Testis (tissue), 3 donors: ENCODE results near the gene CHRNA9. TPM values are rescaled to one million over a fixed set of nuclear protein-coding genes. Genes with fewer than 3 reads are reported as not detected.

ENCODE experiments used
- DNase-seq: peaks from one replicate; pipeline ENCODE4 v3.0.0-alpha.2; 2019
- H3K27ac ChIP-seq, 2 donors: fragments of 200-600 bp; sonication (generic); one replicate each; pipeline ENCODE4 v1.5.1; 2019
- H3K27me3 ChIP-seq: fragments of 200-600 bp; sonication (generic); one replicate; pipeline ENCODE4 v1.5.1; 2019
- H3K36me3 ChIP-seq: fragments of 200-600 bp; sonication (generic); one replicate; pipeline ENCODE4 v1.5.1; 2017; ENCODE audit warnings: low read depth; ENCODE audit errors: missing control alignments
- H3K4me1 ChIP-seq: fragments of 200-600 bp; sonication (generic); one replicate; pipeline ENCODE4 v1.5.1; 2019
- H3K4me3 ChIP-seq, 2 donors: fragments of 200-600 bp; sonication (generic); one replicate each; pipeline ENCODE4 v1.5.1; 2017 to 2019
- H3K9me3 ChIP-seq: fragments of 200-600 bp; sonication (generic); one replicate; pipeline ENCODE4 v1.5.1; 2017
- POLR2A ChIP-seq: fragments of 450-650 bp; IDR thresholded peaks from one replicate; pipeline ENCODE4 v1.6.1; 2017; ENCODE audit warnings: antibody characterized with exemption, mild to moderate bottlenecking, moderate library complexity
- WGBS, 2 donors: methylation state at CpG; one replicate each; pipeline ENCODE4 v1.1.5; 2018; 5-methylcytosine and 5-hydroxymethylcytosine counted together
- intact Hi-C: fragments of 100-400 bp; cut with DNase I; formaldehyde crosslinking; loops from one replicate; pipeline ENCODE4 v1.15.1; 2023; ENCODE audit warnings: low total_unique reads
- polyA plus RNA-seq: library from polyadenylated mRNA; stranded (reverse); fragments of 350-450 nt; fragmentation: Illumina TruSeq; extraction: RNeasy Lipid Tissue Mini Kit (QIAGEN cat#74804); gene quantifications from one replicate; pipeline ENCODE4 v1.2.3, GENCODE V29; 2014; ENCODE audit warnings: low read depth, low replicate concordance; ENCODE audit not compliant: insufficient read depth
- total RNA-seq, 2 donors: library from RNA; depleted of rRNA; stranded (reverse); fragments of >200 nt; gene quantifications; one replicate each; pipeline ENCODE4 v1.2.3, GENCODE V29; 2016
- TF ChIP-seq, protein P1 (sequence below), 3 experiments: fragments of 450-650 bp in 2 of 3; fragments of 200-600 bp in 1 of 3; sonication (generic) in 1 of 3; IDR thresholded peaks; one replicate each; pipeline ENCODE4 v1.5.1; 2016 to 2019; ENCODE audit warnings: antibody characterized with exemption in 3 of 3, mild to moderate bottlenecking in 2 of 3, moderate library complexity in 1 of 3

CHRNA9 gene
- total and polyA plus RNA-seq, 3 donors from 2014 or later: 0.13 to 0.50 (median 0.16) TPM

DNA sequence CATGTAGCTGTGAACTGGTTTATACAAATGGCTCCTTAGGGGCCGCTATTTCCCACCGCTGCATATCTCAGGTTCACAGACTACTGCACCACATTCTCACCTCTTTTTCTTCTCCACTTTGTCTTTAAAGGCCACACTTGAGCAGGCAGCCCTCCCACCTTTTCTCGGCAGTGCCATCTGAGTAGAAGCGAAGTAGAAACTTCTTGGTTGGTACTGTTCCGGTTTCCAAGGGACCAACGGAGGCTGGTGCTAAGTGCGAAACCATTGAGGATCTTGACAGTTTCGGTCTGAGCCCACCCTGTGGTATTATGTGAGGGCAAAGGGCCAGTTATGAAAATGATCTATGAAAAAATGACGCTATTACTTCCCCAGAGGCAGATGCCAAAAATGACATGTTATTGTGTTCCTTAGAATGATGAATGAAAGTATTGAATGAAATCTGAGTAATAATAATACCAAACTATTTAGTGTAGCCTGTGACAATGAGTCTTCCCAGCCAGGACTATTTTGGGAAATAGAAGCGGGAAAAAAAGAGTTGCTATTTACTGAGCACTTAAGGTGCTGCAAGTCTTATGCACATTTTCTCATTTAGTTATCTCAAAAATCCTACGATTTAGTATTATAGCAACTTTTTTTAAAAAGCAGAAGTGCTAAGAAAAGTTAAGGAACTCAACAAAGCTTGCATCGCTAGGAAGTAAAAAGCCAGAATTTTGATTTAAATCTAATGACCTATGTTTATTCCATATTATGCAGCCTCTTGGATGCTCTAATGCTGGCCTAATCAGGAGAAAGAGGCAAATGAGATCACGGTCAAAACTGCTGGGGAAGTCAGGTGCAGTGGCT, 29.6 kb upstream of the CHRNA9 start:
- Histone ChIP-seq H3K27me3 (no peaks in the 10 kb centered on the region), H3K9me3 (no peaks in the 10 kb centered on the region), H3K27ac (no peak overlapping the region), H3K4me3 (no peak overlapping the region), H3K4me1 (peaks cover 7% of the 10 kb centered on the region), H3K36me3 (no peaks in the 10 kb centered on the region)
- 78 to 80% methylated on average over 13 of the region's 13 CpGs for WGBS, 2 donors
- TF ChIP-seq, protein P1, sequence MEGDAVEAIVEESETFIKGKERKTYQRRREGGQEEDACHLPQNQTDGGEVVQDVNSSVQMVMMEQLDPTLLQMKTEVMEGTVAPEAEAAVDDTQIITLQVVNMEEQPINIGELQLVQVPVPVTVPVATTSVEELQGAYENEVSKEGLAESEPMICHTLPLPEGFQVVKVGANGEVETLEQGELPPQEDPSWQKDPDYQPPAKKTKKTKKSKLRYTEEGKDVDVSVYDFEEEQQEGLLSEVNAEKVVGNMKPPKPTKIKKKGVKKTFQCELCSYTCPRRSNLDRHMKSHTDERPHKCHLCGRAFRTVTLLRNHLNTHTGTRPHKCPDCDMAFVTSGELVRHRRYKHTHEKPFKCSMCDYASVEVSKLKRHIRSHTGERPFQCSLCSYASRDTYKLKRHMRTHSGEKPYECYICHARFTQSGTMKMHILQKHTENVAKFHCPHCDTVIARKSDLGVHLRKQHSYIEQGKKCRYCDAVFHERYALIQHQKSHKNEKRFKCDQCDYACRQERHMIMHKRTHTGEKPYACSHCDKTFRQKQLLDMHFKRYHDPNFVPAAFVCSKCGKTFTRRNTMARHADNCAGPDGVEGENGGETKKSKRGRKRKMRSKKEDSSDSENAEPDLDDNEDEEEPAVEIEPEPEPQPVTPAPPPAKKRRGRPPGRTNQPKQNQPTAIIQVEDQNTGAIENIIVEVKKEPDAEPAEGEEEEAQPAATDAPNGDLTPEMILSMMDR (IDR thresholded peaks at IDR 0.05): no peak
- no peak for TF ChIP-seq POLR2A
- intact Hi-C loops: no loop called here
- no peak for DNase-seq

DNA sequence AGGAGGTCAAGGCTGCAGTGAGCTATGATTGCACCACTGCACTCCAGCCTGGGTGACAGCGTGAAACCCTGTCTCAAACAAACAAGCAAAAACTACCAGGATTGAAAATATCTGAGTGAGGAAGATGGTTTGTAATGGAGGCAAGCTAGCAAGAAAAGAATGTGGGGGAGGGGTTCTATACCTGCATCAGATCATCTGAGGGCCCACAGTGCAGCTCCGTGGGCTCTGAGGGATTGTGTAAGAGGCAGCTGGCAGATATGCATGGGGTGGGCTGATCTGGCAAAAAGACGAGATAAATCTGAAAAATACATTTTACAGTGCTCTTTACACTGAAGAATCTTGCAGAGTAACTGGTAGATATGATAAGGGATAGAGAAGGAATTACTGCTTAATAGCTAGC, 28.9 kb upstream of the CHRNA9 start:
- peaks cover 7% of the 10 kb centered on the region for H3K4me1 ChIP-seq
- WGBS, 2 donors: 60 to 64% methylated on average over 3 of the region's 3 CpGs
- TF ChIP-seq POLR2A: no peak
- TF ChIP-seq, protein P1 (IDR thresholded peaks at IDR 0.05): no peak
- no peaks in the 10 kb centered on the region for H3K27me3 ChIP-seq
- no peaks in the 10 kb centered on the region for H3K36me3 ChIP-seq
- intact Hi-C loops: no loop called here
- DNase-seq: no peak
- no peak overlapping the region for H3K27ac ChIP-seq
- H3K9me3 ChIP-seq: no peaks in the 10 kb centered on the region
- no peak overlapping the region for H3K4me3 ChIP-seq

DNA sequence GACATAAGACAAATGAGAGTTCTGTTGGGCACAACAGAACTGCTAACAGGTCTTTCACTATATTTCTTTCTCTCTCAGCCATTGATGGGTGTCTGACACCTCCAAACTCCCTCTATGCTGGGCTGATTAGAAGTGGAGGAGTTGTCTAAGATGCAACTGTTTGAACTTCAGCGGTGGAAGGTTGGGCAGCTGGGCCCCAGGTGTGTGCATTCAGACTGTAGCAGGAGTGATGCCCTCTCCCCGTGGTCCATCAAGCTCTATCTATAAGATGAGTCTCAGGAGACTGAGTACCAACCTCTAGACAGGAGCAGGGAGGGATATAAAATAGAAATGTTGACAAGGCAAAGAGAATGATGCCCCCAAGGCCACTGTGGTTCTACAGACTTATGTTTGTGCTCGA, 28.2 kb upstream of the CHRNA9 start:
- no peak overlapping the region for H3K4me3 ChIP-seq
- H3K27ac ChIP-seq: no peak overlapping the region
- H3K9me3 ChIP-seq: no peaks in the 10 kb centered on the region
- WGBS, 2 donors: 58 to 67% methylated on average over 3 of the region's 3 CpGs
- no peak for TF ChIP-seq POLR2A
- TF ChIP-seq, protein P1 (IDR thresholded peaks at IDR 0.05): no peak
- H3K36me3 ChIP-seq: no peaks in the 10 kb centered on the region
- intact Hi-C loops: no loop called here
- no peak for DNase-seq
- peaks cover 7% of the 10 kb centered on the region for H3K4me1 ChIP-seq
- H3K27me3 ChIP-seq: no peaks in the 10 kb centered on the region

DNA sequence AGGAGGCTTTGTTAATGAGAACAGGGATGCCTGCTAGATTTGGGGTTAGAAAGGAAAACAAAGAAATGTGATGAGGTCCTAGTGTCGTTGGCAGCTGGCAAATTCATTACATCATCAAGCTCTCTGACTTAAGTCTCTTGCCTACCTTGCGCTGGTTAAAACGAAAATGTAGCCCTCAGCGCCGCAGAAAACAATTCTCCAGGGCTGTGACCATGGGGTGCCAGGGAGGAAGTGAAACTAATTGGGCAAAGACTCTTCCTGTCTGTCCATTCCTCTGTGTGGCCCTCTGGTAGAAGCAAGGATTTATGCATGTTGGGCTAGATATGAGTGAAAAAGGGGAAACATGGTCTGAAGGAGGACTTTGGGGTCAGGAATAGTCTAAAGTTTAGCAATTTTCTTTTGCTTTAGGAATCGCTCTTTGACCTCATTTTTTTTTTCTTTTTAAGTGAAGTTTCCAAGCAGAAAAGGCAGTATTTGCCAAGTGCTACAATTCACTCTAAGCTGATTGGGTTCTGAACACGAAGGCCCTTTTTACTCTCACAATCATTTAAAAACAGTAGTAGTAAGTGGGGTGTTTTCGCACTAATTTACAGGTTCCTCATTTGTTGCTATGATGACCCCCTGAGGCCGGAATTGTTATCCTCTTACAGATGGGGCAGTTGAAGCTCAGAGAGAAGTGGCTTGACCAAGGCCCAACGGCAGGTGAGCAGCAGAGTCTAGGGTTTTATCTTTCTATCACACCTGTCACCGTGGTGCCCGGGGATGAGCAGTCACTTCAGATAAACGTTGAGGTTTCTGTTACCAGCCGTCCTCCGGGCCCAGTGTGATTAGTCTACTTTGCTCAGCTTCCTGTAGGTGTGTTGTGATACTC, 27.3 kb upstream of the CHRNA9 start:
- WGBS, 2 donors: 75 to 77% methylated on average over 15 of the region's 15 CpGs
- H3K36me3 ChIP-seq: no peaks in the 10 kb centered on the region

More for the DNA sequence above, 27.3 kb upstream of the CHRNA9 start:
- Histone ChIP-seq H3K4me3 (no peak overlapping the region), H3K27ac (no peak overlapping the region), H3K9me3 (no peaks in the 10 kb centered on the region), H3K4me1 (peaks cover 7% of the 10 kb centered on the region), H3K27me3 (no peaks in the 10 kb centered on the region)
- intact Hi-C loops: no loop called here
- no peak for TF ChIP-seq POLR2A
- TF ChIP-seq, protein P1 (IDR thresholded peaks at IDR 0.05): no peak
- no peak for DNase-seq
